ENCODE data around the gene TMUB1.
A peak's percentile ranks its signal among the peaks of the same experiment; 100 is the strongest.
"Not testable (repeated sequence)": the region's sequence is repeated elsewhere in the genome, so short reads cannot be mapped to it uniquely, and the experiment has no call there.

TMUB1 gene

GRCh38 chr7:151048911-151049463 is 34.3 kb downstream of the TMUB1 start:
- DNase-seq: no peak

- no peak for DNase-seq
These were observed 35.1 kb downstream of the TMUB1 start, which contains the start of gene ASIC3 for GRCh38 chr7:151047976-151048815. Gene ASIC3, plus strand, starts transcription at chr7:151048531. Its CDS starts 355 bp downstream, at chr7:151048886.

GRCh38 chr7:151046603-151047573 is 36.4 kb downstream of the TMUB1 start:
- no peak for DNase-seq

GRCh38 chr7:151045967-151046366 is 37.3 kb downstream of the TMUB1 start:
- no peak for DNase-seq

- DNase-seq: no peak
These were observed 38.0 kb downstream of the TMUB1 start for GRCh38 chr7:151045262-151045661.

- DNase-seq: no peak
These were observed 39.3 kb downstream of the TMUB1 start for GRCh38 chr7:151043959-151044358.

- DNase-seq: not testable (repeated sequence)
These were observed 39.8 kb downstream of the TMUB1 start for GRCh38 chr7:151043449-151043848.

GRCh38 chr7:151040616-151041375 is 42.5 kb downstream of the TMUB1 start:
- DNase-seq: no peak

GRCh38 chr7:151039850-151040548 is 43.3 kb downstream of the TMUB1 start:
- DNase-seq: no peak

GRCh38 chr7:151038951-151039849 is 44.1 kb downstream of the TMUB1 start:
- DNase-seq: peak; percentile 57

- DNase-seq: no peak
These were observed 47.4 kb downstream of the TMUB1 start for GRCh38 chr7:151035902-151036301.

GRCh38 chr7:151035026-151035717 is 48.1 kb downstream of the TMUB1 start:
- DNase-seq: no peak

- no peak for DNase-seq
These were observed 48.8 kb downstream of the TMUB1 start for GRCh38 chr7:151034312-151035025.

- no peak for DNase-seq
These were observed 49.4 kb downstream of the TMUB1 start for GRCh38 chr7:151033864-151034249.

GRCh38 chr7:151032936-151033863 is 50.1 kb downstream of the TMUB1 start:
- no peak for DNase-seq
